ENCODE results near the gene AK4.

GRCh38 chr1:65112811-65113210 is 35.2 kb upstream of the AK4 start:
- TF ChIP-seq CTCF (tag by site-specific recombination; IDR thresholded peaks at IDR 0.05) (no peak), ZNF654 (tag by site-specific recombination; IDR thresholded peaks at IDR 0.05; ENCODE audit: low read depth) (no peak), ZNF777 (tag by site-specific recombination; IDR thresholded peaks at IDR 0.05; ENCODE audit: borderline replicate concordance) (no peak), ZNF747 (tag by site-specific recombination; IDR thresholded peaks at IDR 0.05) (no peak), SP3 (tag by site-specific recombination; IDR thresholded peaks at IDR 0.05) (no peak), YY1 (tag by site-specific recombination; IDR thresholded peaks at IDR 0.05) (no peak)

All from HEK293 (cell line).